Measurements from ENCODE around the gene LRRC19.

LRRC19 gene

GRCh38 chr9:27033815-27034403 lies 28.4 kb upstream of the LRRC19 start:
- TF ChIP-seq TAF1 (IDR thresholded peaks at IDR 0.05; ENCODE audit: borderline replicate concordance, insufficient read depth, low read length) (no peak), POLR2AphosphoS5 (IDR thresholded peaks at IDR 0.05; ENCODE audit: low read depth, low read length) (no peak), FOXP2 (optimal IDR thresholded peaks at IDR 0.05; ENCODE audit: borderline replicate concordance, extremely low read depth, extremely low read length, insufficient read depth) (no peak), REST (IDR thresholded peaks at IDR 0.05; ENCODE audit: insufficient read depth in 1 of 2, low read depth in 2 of 2, low read length in 2 of 2) (no peak), SIN3A (IDR thresholded peaks at IDR 0.05; ENCODE audit: borderline replicate concordance, insufficient read depth, low read length) (no peak)

GRCh38 chr9:27029186-27029585 lies 23.7 kb upstream of the LRRC19 start:
- no peak for TF ChIP-seq POLR2AphosphoS5 (IDR thresholded peaks at IDR 0.05; ENCODE audit: low read depth, low read length)
- no peak for TF ChIP-seq TAF1 (IDR thresholded peaks at IDR 0.05; ENCODE audit: borderline replicate concordance, insufficient read depth, low read length)
- TF ChIP-seq REST (IDR thresholded peaks at IDR 0.05; ENCODE audit: insufficient read depth in 1 of 2, low read depth in 2 of 2, low read length in 2 of 2) = no peak
- TF ChIP-seq FOXP2 (optimal IDR thresholded peaks at IDR 0.05; ENCODE audit: borderline replicate concordance, extremely low read depth, extremely low read length, insufficient read depth) = no peak
- TF ChIP-seq SIN3A (IDR thresholded peaks at IDR 0.05; ENCODE audit: borderline replicate concordance, insufficient read depth, low read length) = no peak

GRCh38 chr9:27022920-27023319 lies 17.4 kb upstream of the LRRC19 start:
- no peak for TF ChIP-seq REST (IDR thresholded peaks at IDR 0.05; ENCODE audit: insufficient read depth in 1 of 2, low read depth in 2 of 2, low read length in 2 of 2)
- no peak for TF ChIP-seq SIN3A (IDR thresholded peaks at IDR 0.05; ENCODE audit: borderline replicate concordance, insufficient read depth, low read length)
- TF ChIP-seq TAF1 (IDR thresholded peaks at IDR 0.05; ENCODE audit: borderline replicate concordance, insufficient read depth, low read length) = no peak
- no peak for TF ChIP-seq POLR2AphosphoS5 (IDR thresholded peaks at IDR 0.05; ENCODE audit: low read depth, low read length)
- TF ChIP-seq FOXP2 (optimal IDR thresholded peaks at IDR 0.05; ENCODE audit: borderline replicate concordance, extremely low read depth, extremely low read length, insufficient read depth) = no peak

GRCh38 chr9:27019589-27019988 lies 14.1 kb upstream of the LRRC19 start:
- TF ChIP-seq TAF1 (IDR thresholded peaks at IDR 0.05; ENCODE audit: borderline replicate concordance, insufficient read depth, low read length) (no peak), REST (IDR thresholded peaks at IDR 0.05; ENCODE audit: insufficient read depth in 1 of 2, low read depth in 2 of 2, low read length in 2 of 2) (no peak), SIN3A (IDR thresholded peaks at IDR 0.05; ENCODE audit: borderline replicate concordance, insufficient read depth, low read length) (no peak), FOXP2 (optimal IDR thresholded peaks at IDR 0.05; ENCODE audit: borderline replicate concordance, extremely low read depth, extremely low read length, insufficient read depth) (no peak), POLR2AphosphoS5 (IDR thresholded peaks at IDR 0.05; ENCODE audit: low read depth, low read length) (no peak)
